GM18861 (cell line): ENCODE data around the gene NR3C2.

Experiments
- ATAC-seq: cut with Tn5 transposase; IDR thresholded peaks from one replicate; pipeline ENCODE4 v1.9.1; 2021; ENCODE audit not compliant: unreplicated experiment

The NR3C2 gene

GRCh38 chr4:148081267-148081666, 360.9 kb downstream of the NR3C2 start:
- no peak for ATAC-seq

- no peak for ATAC-seq
Observed at GRCh38 chr4:148079961-148080360, 362.3 kb downstream of the NR3C2 start.

DNA sequence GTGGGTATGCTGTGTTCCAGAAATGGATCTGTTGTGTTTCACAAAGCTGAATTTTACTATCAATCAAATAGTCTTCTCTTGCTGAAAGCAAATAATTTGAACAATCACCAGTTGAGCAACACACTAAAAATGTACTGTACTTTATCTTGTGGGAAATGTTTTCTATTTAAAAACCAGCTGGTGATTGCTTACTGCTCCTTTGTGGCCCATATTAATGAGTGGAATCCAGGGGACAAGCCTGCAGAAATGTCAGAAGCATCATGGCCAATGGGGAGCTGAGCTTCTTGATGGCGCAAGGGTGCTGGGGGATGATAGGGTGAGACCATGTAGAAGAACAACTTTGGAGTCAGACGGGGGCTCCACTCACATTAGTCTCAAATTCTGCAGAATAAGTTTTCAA, 364.2 kb downstream of the NR3C2 start:
- no peak for ATAC-seq

- no peak for ATAC-seq
Observed at GRCh38 chr4:148077581-148077980, 364.6 kb downstream of the NR3C2 start.

GRCh38 chr4:148076964-148077363, 365.2 kb downstream of the NR3C2 start:
- ATAC-seq = no peak

GRCh38 chr4:148075438-148075837, 366.8 kb downstream of the NR3C2 start:
- ATAC-seq = no peak

DNA sequence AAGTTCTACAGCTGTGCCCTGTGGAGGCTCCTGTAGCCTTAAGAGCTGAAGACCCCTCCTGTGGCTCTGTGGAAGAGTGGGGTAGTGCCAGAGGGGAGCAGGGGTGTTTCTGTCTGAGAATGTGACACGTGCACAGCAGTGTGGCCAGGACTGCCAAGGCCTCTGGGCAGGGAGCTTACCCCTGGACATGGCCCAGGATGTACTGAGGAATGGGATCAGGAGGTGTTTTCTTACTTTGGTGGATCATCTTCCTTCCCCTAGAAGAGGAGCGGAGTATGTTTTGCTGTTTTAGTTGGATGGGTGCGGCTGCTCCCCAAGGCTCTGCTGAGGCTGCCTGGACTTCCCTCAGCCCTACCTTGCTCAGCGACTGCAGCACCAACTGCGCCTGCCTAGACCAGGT, 367.8 kb downstream of the NR3C2 start:
- ATAC-seq = no peak

DNA sequence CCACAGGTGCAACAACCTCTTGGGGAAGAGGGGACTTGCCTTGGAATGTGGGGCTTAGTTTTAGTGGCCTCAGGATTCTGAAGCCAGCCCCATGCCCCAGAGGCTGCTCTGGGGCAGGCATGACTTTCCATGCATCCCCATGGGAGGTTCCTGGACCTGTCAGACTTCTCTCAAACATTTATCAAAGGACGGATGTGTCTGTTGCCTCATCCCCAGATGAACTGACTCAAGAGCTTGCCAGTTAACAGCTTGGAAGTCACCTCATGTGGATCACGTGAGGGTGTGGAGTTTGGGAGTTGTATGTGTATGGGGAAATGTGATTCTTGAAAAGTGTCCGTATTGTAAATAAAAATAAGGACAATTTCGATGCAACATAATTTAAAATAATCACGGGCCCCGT, 368.9 kb downstream of the NR3C2 start:
- ATAC-seq = no peak

GRCh38 chr4:148072789-148073188, 369.4 kb downstream of the NR3C2 start:
- no peak for ATAC-seq

GRCh38 chr4:148071009-148071408, 371.2 kb downstream of the NR3C2 start:
- ATAC-seq = no peak

- no peak for ATAC-seq
Observed at GRCh38 chr4:148069895-148070178, 372.4 kb downstream of the NR3C2 start.

DNA sequence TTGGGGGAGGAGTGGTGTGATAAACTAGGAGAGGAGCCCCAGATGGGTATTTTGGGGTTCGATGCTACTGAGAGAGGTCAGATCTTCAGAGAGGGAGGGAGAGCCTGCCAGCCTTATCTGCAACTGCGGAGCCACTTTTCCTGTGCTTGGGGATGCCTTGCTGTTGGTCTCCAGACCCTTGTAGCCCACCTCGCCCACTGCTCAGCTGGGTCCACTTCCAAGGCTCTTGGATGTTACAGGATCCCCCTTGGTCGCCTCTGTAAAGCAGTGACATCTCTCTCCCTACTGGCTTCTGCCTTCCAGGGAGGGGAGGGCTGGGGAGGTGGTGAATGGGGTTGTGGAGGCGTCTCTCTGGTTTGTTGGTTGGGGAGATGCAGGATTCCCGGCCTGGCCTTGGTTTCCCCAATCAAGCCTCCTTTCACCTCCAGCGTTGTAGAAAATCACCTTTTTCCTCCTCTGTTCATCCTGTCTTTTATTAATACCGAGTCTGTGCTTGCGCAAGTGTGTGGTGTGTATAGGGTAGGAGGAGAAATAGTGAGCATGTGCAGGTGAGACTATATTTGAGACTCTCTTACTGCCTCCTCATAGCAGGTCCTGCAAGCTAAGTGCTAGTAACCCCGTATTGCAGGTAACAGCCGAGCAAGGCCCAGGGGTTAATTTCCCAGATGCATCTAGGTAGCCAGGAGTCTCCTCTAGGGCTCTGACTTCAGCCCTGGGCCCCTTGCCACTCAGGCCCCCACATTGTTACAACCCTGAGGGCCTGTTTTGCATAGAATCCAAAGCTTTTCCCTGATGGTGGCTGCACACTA, 372.9 kb downstream of the NR3C2 start:
- no peak for ATAC-seq

- no peak for ATAC-seq
Observed at GRCh38 chr4:148068065-148068911, 373.9 kb downstream of the NR3C2 start.

DNA sequence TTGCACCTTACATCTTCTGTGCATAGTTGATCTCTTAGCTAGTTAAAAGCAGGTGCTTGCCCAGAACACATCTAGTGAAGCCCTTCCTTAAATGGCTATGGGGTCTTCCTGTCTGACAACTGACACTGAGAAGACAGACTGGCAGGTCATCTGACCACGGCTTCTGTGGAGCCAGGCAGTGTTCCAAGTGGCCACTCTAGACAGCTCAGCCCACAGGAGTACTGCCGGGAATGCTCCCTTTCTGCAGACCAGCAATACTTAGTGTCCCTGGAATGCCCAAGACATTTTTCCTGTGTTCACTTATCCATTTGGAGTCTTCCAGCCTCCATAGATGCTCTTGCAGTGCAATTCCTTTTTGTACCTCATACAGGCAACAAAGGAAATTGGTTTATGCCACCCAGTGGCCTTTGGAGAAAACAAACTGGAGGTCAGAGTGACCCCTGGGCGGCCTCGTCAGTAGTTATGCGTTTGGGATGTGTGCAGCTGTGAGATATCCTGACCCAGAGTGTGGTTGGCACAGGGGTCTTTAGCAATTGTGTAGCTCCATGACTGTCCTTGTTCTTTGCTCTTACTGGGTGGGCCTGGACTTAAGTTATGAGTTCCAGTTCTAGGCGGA, 374.8 kb downstream of the NR3C2 start:
- ATAC-seq = no peak

- ATAC-seq = no peak
Observed at GRCh38 chr4:148065075-148065474, 377.1 kb downstream of the NR3C2 start.

DNA sequence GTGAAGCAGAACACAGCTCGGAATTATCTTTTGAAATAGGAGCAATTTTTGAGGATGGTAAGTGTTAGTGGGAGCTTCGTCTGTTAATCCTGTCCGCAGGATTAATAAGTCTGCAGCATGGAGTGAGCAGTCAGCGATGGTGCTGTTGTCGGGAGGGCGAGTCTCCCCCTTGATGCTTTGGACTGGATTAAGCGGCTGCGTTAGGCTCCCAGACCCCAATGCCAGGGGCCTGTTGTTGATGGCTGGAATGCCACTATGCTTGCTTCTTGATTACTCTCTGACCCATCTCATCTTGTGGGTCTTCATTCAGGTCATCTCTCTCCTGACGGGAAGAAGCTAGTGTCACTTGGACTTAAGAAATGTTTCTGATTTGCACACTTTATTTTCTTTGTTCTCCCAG, 377.8 kb downstream of the NR3C2 start:
- no peak for ATAC-seq

DNA sequence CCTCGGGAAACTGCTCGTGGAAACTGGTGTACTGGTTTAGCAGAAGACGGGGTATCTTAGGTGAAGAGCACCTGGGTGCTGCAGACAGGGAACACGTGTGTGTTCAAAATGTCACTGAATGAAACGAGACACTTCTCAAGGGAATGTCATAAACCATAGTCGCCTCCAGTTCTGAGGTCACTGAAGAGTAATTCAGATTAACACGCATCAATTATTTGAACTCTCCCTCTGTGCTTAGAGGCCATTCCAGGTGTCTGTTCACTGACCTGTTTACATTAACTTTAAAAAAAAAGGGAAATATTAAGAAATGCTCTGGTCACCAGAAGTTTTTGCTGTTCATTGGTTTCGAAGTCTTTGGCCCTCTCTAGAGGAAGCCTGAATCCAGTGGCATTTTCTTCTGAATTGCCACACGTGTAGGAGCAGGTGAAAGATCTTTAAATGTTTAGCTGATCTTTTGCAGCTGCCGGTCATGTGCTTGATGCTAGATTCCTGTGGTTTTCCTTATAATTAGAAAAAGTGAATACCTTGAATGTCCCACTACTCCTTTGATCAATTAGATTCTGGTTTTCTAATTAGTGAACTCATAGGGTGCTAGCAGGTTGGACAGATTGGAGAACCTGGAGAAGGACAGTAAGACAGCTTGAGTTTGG, 379.8 kb downstream of the NR3C2 start:
- ATAC-seq = no peak

- ATAC-seq = no peak
Observed at GRCh38 chr4:148061795-148062194, 380.4 kb downstream of the NR3C2 start.

DNA sequence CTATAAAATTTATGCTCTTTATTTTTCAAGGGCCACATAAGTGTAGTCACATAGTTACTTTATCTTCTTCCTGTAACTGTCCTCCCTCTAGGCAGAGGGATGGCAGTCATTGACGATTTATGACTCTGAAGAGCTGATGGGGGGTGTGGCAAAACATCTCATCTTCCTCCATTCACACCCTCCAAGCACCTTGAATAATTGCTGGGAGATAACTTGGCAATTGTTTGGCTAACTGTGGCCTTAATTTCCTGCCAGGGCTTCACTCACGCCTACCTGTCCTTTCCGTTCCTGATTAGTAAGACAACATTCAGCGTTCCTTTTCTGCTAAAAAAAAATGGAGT, 381.1 kb downstream of the NR3C2 start:
- no peak for ATAC-seq

DNA sequence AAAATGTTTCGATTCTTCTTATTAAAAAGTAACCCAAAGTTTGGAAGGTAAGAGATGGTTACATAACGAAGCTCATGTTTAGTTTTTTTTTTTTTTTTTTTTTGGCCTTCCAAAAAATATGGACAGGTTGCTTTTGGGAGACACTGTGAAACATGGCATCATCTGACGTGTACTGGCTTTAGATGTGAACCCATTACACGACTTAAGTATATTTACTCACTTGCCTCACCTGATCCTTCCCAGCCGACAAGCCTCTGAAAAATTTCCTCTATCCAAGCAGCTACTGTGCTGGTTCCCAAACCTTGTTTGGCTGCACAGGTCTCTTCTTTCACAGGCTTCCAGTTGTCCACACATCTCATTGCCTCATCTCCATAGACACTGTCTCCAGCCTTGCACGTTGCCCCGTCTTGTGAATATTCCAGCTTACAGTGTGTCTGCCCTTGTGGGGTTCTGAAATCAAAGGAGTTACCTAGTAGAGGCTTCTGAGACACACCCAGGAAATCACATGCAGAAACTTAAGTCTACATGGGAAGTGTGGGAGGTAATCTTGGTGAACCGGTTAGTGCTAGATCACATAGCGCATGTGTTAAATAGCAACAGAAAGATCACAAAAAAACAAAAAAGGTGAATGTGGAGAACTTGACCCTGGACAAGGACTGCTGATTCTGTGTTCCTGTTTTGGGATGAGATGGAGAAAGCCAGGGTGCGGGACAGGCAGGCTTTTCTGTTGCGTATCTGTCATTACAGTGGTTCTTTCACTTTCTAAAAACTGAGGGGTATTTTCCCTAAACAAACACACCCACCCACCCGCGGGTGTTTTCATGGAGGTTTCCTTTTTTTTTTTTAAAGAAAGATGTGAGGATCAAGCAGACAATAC, 381.7 kb downstream of the NR3C2 start:
- no peak for ATAC-seq
